ENCODE data around the gene PPP2R5A.

The PPP2R5A gene

GRCh38 chr1:212284744-212285684, at the start of gene PPP2R5A (continued):
- TF ChIP-seq ZBTB1 (tag by site-specific recombination; IDR thresholded peaks at IDR 0.05) (0 out of 2 replicates have a peak, but pooled peaks have one; percentile 68), GLI4 (tag by site-specific recombination; IDR thresholded peaks at IDR 0.05) (peak; percentile 77; the same call in 1 of the 2 replicates), ZBTB26 (tag by site-specific recombination; optimal IDR thresholded peaks at IDR 0.05) (peak; percentile 98), ZSCAN5A (tag by site-specific recombination; IDR thresholded peaks at IDR 0.05) (no peak; the same call in 1 of the 2 replicates), MYNN (tag by site-specific recombination; IDR thresholded peaks at IDR 0.05; ENCODE audit: borderline replicate concordance) (no peak), ZNF513 (tag by site-specific recombination; IDR thresholded peaks at IDR 0.05) (no peak), ZSCAN30 (tag by site-specific recombination; IDR thresholded peaks at IDR 0.05) (peak; percentile 97), ZNF398 (tag by site-specific recombination; IDR thresholded peaks at IDR 0.05) (peak; percentile 66), ZNF2 (tag by site-specific recombination; IDR thresholded peaks at IDR 0.05) (peak; percentile 63; the same call in 1 of the 2 replicates), ZNF670 (tag by site-specific recombination; IDR thresholded peaks at IDR 0.05; ENCODE audit: low read depth) (no peak), YY2 (tag by site-specific recombination; IDR thresholded peaks at IDR 0.05) (peak; percentile 63; the same call in 1 of the 2 replicates), ZIC2 (tag by site-specific recombination; IDR thresholded peaks at IDR 0.05) (peak; percentile 98), TCF7L2 (IDR thresholded peaks at IDR 0.05; ENCODE audit: borderline replicate concordance, low read depth, low read length) (no peak), ZNF785 (tag by site-specific recombination; IDR thresholded peaks at IDR 0.05) (no peak), PRDM10 (tag by site-specific recombination; IDR thresholded peaks at IDR 0.05) (peak; percentile 88), FEZF1 (tag by site-specific recombination; IDR thresholded peaks at IDR 0.05) (peak; percentile 61), ZFP69B (tag by site-specific recombination; IDR thresholded peaks at IDR 0.05) (0 out of 2 replicates have a peak, but pooled peaks have one; percentile 41), ZNF549 (tag by site-specific recombination; IDR thresholded peaks at IDR 0.05) (no peak), KLF17 (tag by site-specific recombination; IDR thresholded peaks at IDR 0.05) (0 out of 2 replicates have a peak, but pooled peaks have one; percentile 24), ZNF580 (tag by site-specific recombination; IDR thresholded peaks at IDR 0.05) (no peak), SCRT2 (tag by site-specific recombination; IDR thresholded peaks at IDR 0.05) (no peak), ZNF596 (tag by site-specific recombination; IDR thresholded peaks at IDR 0.05) (0 out of 2 replicates have a peak, but pooled peaks have one; percentile 29)

Data from HEK293 (cell line).